ENCODE measurements around the gene CHCHD10. TPM values are rescaled to one million over a fixed set of nuclear protein-coding genes. Genes with fewer than 3 reads are reported as not detected.

CHCHD10 gene
- total and polyA plus RNA-seq, 4 donors = 13.4 to 784 (median 139) TPM

GRCh38 chr22:23754980-23755636 lies 12.7 kb downstream of the CHCHD10 start:
- WGBS = 86% methylated on average over 6 of the region's 6 CpGs
- no peak for DNase-seq (ENCODE audit: low spot score)
- TF ChIP-seq CTCF (IDR thresholded peaks at IDR 0.05; ENCODE audit: low read depth, low read length, missing input control) (no peak), YY1 (IDR thresholded peaks at IDR 0.05) (no peak), ATF3 (IDR thresholded peaks at IDR 0.05) (no peak), FOXA2 (IDR thresholded peaks at IDR 0.05) (no peak), GABPA (IDR thresholded peaks at IDR 0.05 in 1 of 2, conservative IDR thresholded peaks at IDR 0.05 in 1 of 2) (no peak), HNF4A (conservative IDR thresholded peaks at IDR 0.05) (no peak)
- no peaks in the 10 kb centered on the region for H3K27me3 ChIP-seq (ENCODE audit: control insufficient read depth in 4 of 4, insufficient read depth in 4 of 4, low read length in 3 of 4)
- no peak overlapping the region for H3K4me3 ChIP-seq (ENCODE audit: low read depth in 1 of 3, low read length in 3 of 3)
- H3K27ac ChIP-seq (ENCODE audit: low read depth in 1 of 2, low read length in 2 of 2) = no peak overlapping the region
- H3K9ac ChIP-seq (ENCODE audit: low read depth in 1 of 2, low read length in 2 of 2) = no peak overlapping the region
- H3K9me3 ChIP-seq (ENCODE audit: control insufficient read depth in 4 of 4, low read length in 3 of 4) = no peaks in the 10 kb centered on the region
- H3K36me3 ChIP-seq (ENCODE audit: control insufficient read depth in 4 of 4, insufficient read depth in 3 of 4, low read depth in 1 of 4, low read length in 3 of 4) = no peaks in the 10 kb centered on the region
- peaks cover 0 to 10% (median 2%) of the 10 kb centered on the region in 4 donors for H3K4me1 ChIP-seq (ENCODE audit: control insufficient read depth in 4 of 4, insufficient read depth in 4 of 4, low read length in 3 of 4)

- TF ChIP-seq ATF3 (IDR thresholded peaks at IDR 0.05) = no peak
- no peak for TF ChIP-seq YY1 (IDR thresholded peaks at IDR 0.05)
- no peak for TF ChIP-seq JUND (IDR thresholded peaks at IDR 0.05)
- TF ChIP-seq RXRA (IDR thresholded peaks at IDR 0.05) = no peak
- no peak for TF ChIP-seq FOXA1 (IDR thresholded peaks at IDR 0.05)
- TF ChIP-seq HNF4A (conservative IDR thresholded peaks at IDR 0.05) = no peak
- no peak for TF ChIP-seq RAD21 (IDR thresholded peaks at IDR 0.05)
- no peak for TF ChIP-seq NR2F2 (IDR thresholded peaks at IDR 0.05)
- TF ChIP-seq CTCF (IDR thresholded peaks at IDR 0.05; ENCODE audit: low read depth, low read length, missing input control) = no peak
- no peak for TF ChIP-seq EGR1 (IDR thresholded peaks at IDR 0.05; ENCODE audit: low read depth in 2 of 2)
- no peak for TF ChIP-seq SP1 (IDR thresholded peaks at IDR 0.05)
- no peak for TF ChIP-seq REST (IDR thresholded peaks at IDR 0.05)
- H3K27ac ChIP-seq (ENCODE audit: low read depth in 1 of 2, low read length in 2 of 2) = no peak within 1 kb of the TSS
- H3K9me3 ChIP-seq (ENCODE audit: control insufficient read depth in 4 of 4, low read length in 3 of 4) = no peaks in the 10 kb centered on the region
- no peak for DNase-seq (ENCODE audit: low spot score)
- no peak within 1 kb of the TSS for H3K9ac ChIP-seq (ENCODE audit: low read depth in 1 of 2, low read length in 2 of 2)
- no peak within 1 kb of the TSS for H3K4me3 ChIP-seq (ENCODE audit: low read depth in 1 of 3, low read length in 3 of 3)
- 90% methylated on average over 14 of the region's 14 CpGs for WGBS
- H3K36me3 ChIP-seq (ENCODE audit: control insufficient read depth in 4 of 4, insufficient read depth in 3 of 4, low read depth in 1 of 4, low read length in 3 of 4) = no peaks in the 10 kb centered on the region
- H3K27me3 ChIP-seq (ENCODE audit: control insufficient read depth in 4 of 4, insufficient read depth in 4 of 4, low read length in 3 of 4) = no peaks in the 10 kb centered on the region
- peaks cover 0 to 10% (median 2%) of the 10 kb centered on the region in 4 donors for H3K4me1 ChIP-seq (ENCODE audit: control insufficient read depth in 4 of 4, insufficient read depth in 4 of 4, low read length in 3 of 4)
Measured at GRCh38 chr22:23754220-23754919, 13.4 kb downstream of the CHCHD10 start, which contains the start of gene VPREB3. Gene VPREB3, minus strand, starts transcription at chr22:23754425. Its CDS starts 62 bp downstream, at chr22:23754363.
